Small intestine (tissue), 16 donors: ENCODE results near the gene POU2AF2. TPM values are rescaled to one million over a fixed set of nuclear protein-coding genes. Genes with fewer than 3 reads are reported as not detected.

Experiments used
- DNase-seq, 2 donors: peaks; one replicate each; pipeline versions ENCODE4 v3.0.0 to v3.0.0-alpha.2; 2013
- FAIRE-seq: peaks from 2 replicates; lab custom pipeline; 2012; peaks lifted over from hg19 to GRCh38; lab: Jason Lieb, UNC
- H3K27ac ChIP-seq, 3 donors: one replicate each; pipeline ENCODE4 v1.5.1; 2013; ENCODE audit warnings: low read length in 2 of 3, mild to moderate bottlenecking in 2 of 3, control low read depth in 1 of 3, inconsistent platforms in 1 of 3, low read depth in 1 of 3, moderate library complexity in 1 of 3
- H3K27me3 ChIP-seq, 3 donors: one replicate each; pipeline ENCODE4 v1.6.1; 2013; ENCODE audit warnings: low read length in 3 of 3, inconsistent platforms in 1 of 3; ENCODE audit not compliant: control insufficient read depth in 3 of 3, insufficient read depth in 3 of 3
- H3K36me3 ChIP-seq, 3 donors: one replicate each; pipeline ENCODE4 v1.6.1; 2013; ENCODE audit warnings: low read length in 3 of 3, inconsistent platforms in 1 of 3, low read depth in 1 of 3, mild to moderate bottlenecking in 1 of 3, moderate library complexity in 1 of 3; ENCODE audit not compliant: control insufficient read depth in 3 of 3, insufficient read depth in 2 of 3
- H3K4me1 ChIP-seq, 3 donors: one replicate each; pipeline ENCODE4 v1.6.1; 2013; ENCODE audit warnings: low read length in 2 of 3, inconsistent platforms in 1 of 3, low read depth in 1 of 3, mild to moderate bottlenecking in 1 of 3, moderate library complexity in 1 of 3; ENCODE audit not compliant: control insufficient read depth in 3 of 3, insufficient read depth in 2 of 3
- H3K4me3 ChIP-seq, 3 donors: one replicate each; pipeline ENCODE4 v1.5.1; 2013; ENCODE audit warnings: low read length in 3 of 3, control low read depth in 1 of 3, inconsistent platforms in 1 of 3, low read depth in 1 of 3, mild to moderate bottlenecking in 1 of 3, moderate library complexity in 1 of 3
- H3K9me3 ChIP-seq, 2 donors: one replicate each; pipeline ENCODE4 v1.6.1; 2013; ENCODE audit warnings: low read depth in 1 of 2, low read length in 1 of 2; ENCODE audit not compliant: control insufficient read depth in 2 of 2, insufficient read depth in 1 of 2
- WGBS, 3 donors: extraction: QIAGEN DNeasy Blood & Tissue Kit; methylation state at CpG; one replicate each; pipeline ENCODE4 v1.1.7; 2013; 5-methylcytosine and 5-hydroxymethylcytosine counted together
- long read RNA-seq, 10 donors: transcript quantifications; one replicate each; lab custom pipeline, GENCODE V29; 2026
- polyA plus RNA-seq, 4 donors: library from polyadenylated mRNA; stranded (reverse) in 3 of 4; unstranded in 1 of 4; fragments of 200-250 nt in 3 of 4; fragments of 120-200 nt in 1 of 4; gene quantifications; one replicate each; pipeline versions ENCODE4 v1.2.1 to v1.2.3, GENCODE V29; 2013
- donor health status: healthy with polysubstance abuse.
- donor health status: control.
- donor health status: control.
- donor health status: Bipolar disorder and iron deficiency.
- donor health status: healthy.

The POU2AF2 gene
- 1 to 10 TPM in 2 of 4 donors, under 1 TPM in 2; 0.46 to 2.7 (median 1.2) TPM for polyA plus RNA-seq
- long read RNA-seq, donor 1, result 0 reads
- long read RNA-seq, donor 2, result 0 reads
- long read RNA-seq, donor 3, result 0 reads
- long read RNA-seq, donor 4, result 0 reads
- long read RNA-seq, donor 5, result 0 reads
- long read RNA-seq, donor 6, result 0 reads
- long read RNA-seq, donor 7, result 0 reads
- long read RNA-seq, donor 8, result 0 reads
- long read RNA-seq, donor 9, result 0 reads
- long read RNA-seq, donor 10, result 0 reads

GRCh38 chr11:111245425-111245824 lies at the start of gene POU2AF2:
TSS of gene POU2AF2 (plus strand) at chr11:111245725. CDS start at chr11:111245854, 129 bp downstream.
- Histone ChIP-seq H3K9me3 (no peaks in the 10 kb centered on the region), H3K36me3 (no peaks in the 10 kb centered on the region), H3K27ac (no peak within 1 kb of the TSS), H3K4me3 (no peak within 1 kb of the TSS), H3K27me3 (no peaks in the 10 kb centered on the region), H3K4me1 (no peaks in the 10 kb centered on the region)
- FAIRE-seq, result no peak
- no peak for DNase-seq
- 65 to 92% (median 69%) methylated on average over 1 of the region's 1 CpG for WGBS, 3 donors

- FAIRE-seq (no peak), DNase-seq (no peak)
- no peaks in the 10 kb centered on the region for H3K9me3 ChIP-seq
- H3K4me3 ChIP-seq, result no peak overlapping the region
- no peak overlapping the region for H3K27ac ChIP-seq
- WGBS, 3 donors, result 57 to 70% (median 66%) methylated on average over 3 of the region's 3 CpGs
- no peaks in the 10 kb centered on the region for H3K4me1 ChIP-seq
- no peaks in the 10 kb centered on the region for H3K36me3 ChIP-seq
- H3K27me3 ChIP-seq, result peaks cover 0 to 3% (median 0%) of the 10 kb centered on the region in 3 donors
Measured at GRCh38 chr11:111200010-111200534, 45.5 kb upstream of the POU2AF2 start.

- H3K36me3 ChIP-seq, result no peaks in the 10 kb centered on the region
- H3K9me3 ChIP-seq, result no peaks in the 10 kb centered on the region
- no peak overlapping the region for H3K4me3 ChIP-seq
- H3K27ac ChIP-seq, result no peak overlapping the region
- no peak for FAIRE-seq
- peaks cover 0 to 3% (median 0%) of the 10 kb centered on the region in 3 donors for H3K27me3 ChIP-seq
- DNase-seq, result no peak
- H3K4me1 ChIP-seq, result no peaks in the 10 kb centered on the region
Measured at GRCh38 chr11:111204211-111204610, 41.3 kb upstream of the POU2AF2 start.

GRCh38 chr11:111205632-111206385 lies 39.7 kb upstream of the POU2AF2 start:
- H3K27me3 ChIP-seq, result peaks cover 0 to 3% (median 0%) of the 10 kb centered on the region in 3 donors
- no peaks in the 10 kb centered on the region for H3K9me3 ChIP-seq
- FAIRE-seq (peak; percentile 10), DNase-seq (no peak)
- no peaks in the 10 kb centered on the region for H3K4me1 ChIP-seq
- no peaks in the 10 kb centered on the region for H3K36me3 ChIP-seq
- 66 to 74% (median 66%) methylated on average over 3 of the region's 3 CpGs for WGBS, 3 donors
- H3K4me3 ChIP-seq, result no peak overlapping the region
- H3K27ac ChIP-seq, result no peak overlapping the region

GRCh38 chr11:111206472-111206871 lies 39.1 kb upstream of the POU2AF2 start:
- no peak overlapping the region for H3K27ac ChIP-seq
- peaks cover 0 to 3% (median 0%) of the 10 kb centered on the region in 3 donors for H3K27me3 ChIP-seq
- no peaks in the 10 kb centered on the region for H3K4me1 ChIP-seq
- H3K4me3 ChIP-seq, result no peak overlapping the region
- 35 to 58% (median 44%) methylated on average over 1 of the region's 1 CpG for WGBS, 3 donors
- no peaks in the 10 kb centered on the region for H3K36me3 ChIP-seq
- DNase-seq, result no peak
- FAIRE-seq, result no peak
- H3K9me3 ChIP-seq, result no peaks in the 10 kb centered on the region

- no peaks in the 10 kb centered on the region for H3K9me3 ChIP-seq
- no peak overlapping the region for H3K27ac ChIP-seq
- DNase-seq (no peak), FAIRE-seq (no peak)
- H3K27me3 ChIP-seq, result peaks cover 0 to 3% (median 0%) of the 10 kb centered on the region in 3 donors
- 76 to 78% (median 78%) methylated on average over 2 of the region's 2 CpGs for WGBS, 3 donors
- H3K4me1 ChIP-seq, result no peaks in the 10 kb centered on the region
- no peaks in the 10 kb centered on the region for H3K36me3 ChIP-seq
- no peak overlapping the region for H3K4me3 ChIP-seq
Measured at GRCh38 chr11:111207213-111207612, 38.3 kb upstream of the POU2AF2 start.

- Histone ChIP-seq H3K36me3 (no peaks in the 10 kb centered on the region), H3K27me3 (peaks cover 0 to 3% (median 0%) of the 10 kb centered on the region in 3 donors), H3K27ac (no peak overlapping the region), H3K9me3 (no peaks in the 10 kb centered on the region), H3K4me1 (no peaks in the 10 kb centered on the region), H3K4me3 (no peak overlapping the region)
- 55 to 69% (median 56%) methylated on average over 4 of the region's 4 CpGs for WGBS, 3 donors
- DNase-seq, result no peak
- FAIRE-seq, result no peak
Measured at GRCh38 chr11:111209543-111210355, 35.8 kb upstream of the POU2AF2 start.

GRCh38 chr11:111213256-111213655 lies 32.3 kb upstream of the POU2AF2 start:
- FAIRE-seq (no peak), DNase-seq (no peak)
- 89 to 94% (median 91%) methylated on average over 3 of the region's 3 CpGs for WGBS, 3 donors
- Histone ChIP-seq H3K9me3 (no peaks in the 10 kb centered on the region), H3K27me3 (no peaks in the 10 kb centered on the region), H3K4me1 (no peaks in the 10 kb centered on the region), H3K27ac (no peak overlapping the region), H3K4me3 (no peak overlapping the region), H3K36me3 (no peaks in the 10 kb centered on the region)
